Stimulated activated effector memory CD8-positive, alpha-beta T cell treated with anti-CD3 and anti-CD28 coated beads, Interleukin-12 subunit alpha, Interleukin-12 subunit beta, amount 100 ng/mL, for 72 hours (primary cell): ENCODE data around the gene XAB2.
"Not testable (repeated sequence)": the region's sequence is repeated elsewhere in the genome, so short reads cannot be mapped to it uniquely, and the experiment has no call there.

Experiments used
- ATAC-seq: fragments of 150-1000 bp; cut with Tn5 transposase; 2 replicates; pipeline ENCODE4 v1.10.0; 2021
- DNase-seq, 2 donors: peaks; one replicate each; pipeline ENCODE4 v3.0.0; 2021 to 2022; ENCODE audit warnings: low spot score in 2 of 2
- H3K27ac Mint-ChIP-seq: one replicate; pipeline ENCODE4 v1.8.0; 2022; ENCODE audit warnings: mild to moderate bottlenecking, mixed read lengths
- H3K36me3 Mint-ChIP-seq: one replicate; pipeline ENCODE4 v1.8.0; 2022; ENCODE audit warnings: mild to moderate bottlenecking, mixed read lengths
- H3K4me1 Mint-ChIP-seq: one replicate; pipeline ENCODE4 v1.8.0; 2022; ENCODE audit warnings: mixed read lengths
- H3K4me3 Mint-ChIP-seq: one replicate; pipeline ENCODE4 v1.8.0; 2022; ENCODE audit warnings: mild to moderate bottlenecking, mixed read lengths
- H3K9me3 Mint-ChIP-seq: one replicate; pipeline ENCODE4 v1.8.0; 2022; ENCODE audit warnings: mixed read lengths

The XAB2 gene

GRCh38 chr19:7598180-7598579 is 31.2 kb downstream of the XAB2 start:
- no peak for ATAC-seq
- H3K36me3 Mint-ChIP-seq: peaks cover 21% of the 10 kb centered on the region
- H3K4me3 Mint-ChIP-seq: no peak overlapping the region
- H3K27ac Mint-ChIP-seq: no peak overlapping the region
- H3K4me1 Mint-ChIP-seq: peaks cover 18% of the 10 kb centered on the region
- no peak for DNase-seq
- peaks cover 3% of the 10 kb centered on the region for H3K9me3 Mint-ChIP-seq

GRCh38 chr19:7597689-7598088 is 31.7 kb downstream of the XAB2 start:
- H3K4me3 Mint-ChIP-seq: no peak overlapping the region
- ATAC-seq: no peak

GRCh38 chr19:7596211-7596937 is 33.0 kb downstream of the XAB2 start:
- no peak for DNase-seq
- Mint-ChIP-seq H3K4me1 (peaks cover 18% of the 10 kb centered on the region), H3K27ac (no peak overlapping the region), H3K9me3 (peaks cover 3% of the 10 kb centered on the region), H3K4me3 (peak overlapping the region; percentile 67), H3K36me3 (peaks cover 21% of the 10 kb centered on the region)
- ATAC-seq: no peak

More at GRCh38 chr19:7597689-7598088, 31.7 kb downstream of the XAB2 start:
- DNase-seq: no peak
- no peak overlapping the region for H3K27ac Mint-ChIP-seq
- H3K4me1 Mint-ChIP-seq: peaks cover 18% of the 10 kb centered on the region
- peaks cover 3% of the 10 kb centered on the region for H3K9me3 Mint-ChIP-seq
- peaks cover 21% of the 10 kb centered on the region for H3K36me3 Mint-ChIP-seq

- no peaks in the 10 kb centered on the region for H3K9me3 Mint-ChIP-seq
- peak within 1 kb of the TSS; percentile 67 for H3K4me3 Mint-ChIP-seq
- ATAC-seq: peak; percentile 83
- peaks cover 14% of the 10 kb centered on the region for H3K4me1 Mint-ChIP-seq
- H3K36me3 Mint-ChIP-seq: peaks cover 13% of the 10 kb centered on the region
- H3K27ac Mint-ChIP-seq: no peak within 1 kb of the TSS
- DNase-seq: peak in 1 of 2 donors; percentile 25
Measured at GRCh38 chr19:7595466-7596133, 33.7 kb downstream of the XAB2 start, which contains the start of gene CAMSAP3. CAMSAP3 (plus strand) TSS chr19:7595863; CDS start chr19:7596003, 140 bp downstream.

- Mint-ChIP-seq H3K4me3 (no peak overlapping the region), H3K4me1 (peaks cover 4% of the 10 kb centered on the region), H3K9me3 (no peaks in the 10 kb centered on the region), H3K36me3 (no peaks in the 10 kb centered on the region), H3K27ac (no peak overlapping the region)
- DNase-seq: no peak
- ATAC-seq: peak; percentile 11
Measured at GRCh38 chr19:7590256-7590655, 39.1 kb downstream of the XAB2 start.

GRCh38 chr19:7589822-7590221 is 39.5 kb downstream of the XAB2 start:
- DNase-seq (no peak), ATAC-seq (no peak)
- H3K27ac Mint-ChIP-seq: no peak overlapping the region
- no peaks in the 10 kb centered on the region for H3K4me1 Mint-ChIP-seq
- H3K9me3 Mint-ChIP-seq: no peaks in the 10 kb centered on the region
- H3K36me3 Mint-ChIP-seq: no peaks in the 10 kb centered on the region
- no peak overlapping the region for H3K4me3 Mint-ChIP-seq

- Mint-ChIP-seq H3K27ac (peak overlapping the region; percentile 14), H3K4me3 (no peak overlapping the region), H3K4me1 (peaks cover 6% of the 10 kb centered on the region), H3K36me3 (no peaks in the 10 kb centered on the region), H3K9me3 (no peaks in the 10 kb centered on the region)
- ATAC-seq (no peak), DNase-seq (no peak)
Measured at GRCh38 chr19:7582446-7582845, 46.9 kb downstream of the XAB2 start.

GRCh38 chr19:7579182-7579581 is 50.2 kb downstream of the XAB2 start:
- Mint-ChIP-seq H3K4me1 (peaks cover 6% of the 10 kb centered on the region), H3K9me3 (no peaks in the 10 kb centered on the region)

GRCh38 chr19:7578127-7578526 is 51.2 kb downstream of the XAB2 start:
- no peak overlapping the region for H3K4me3 Mint-ChIP-seq
- H3K36me3 Mint-ChIP-seq: no peaks in the 10 kb centered on the region

More at GRCh38 chr19:7579182-7579581, 50.2 kb downstream of the XAB2 start:
- H3K27ac Mint-ChIP-seq: no peak overlapping the region
- DNase-seq (no peak), ATAC-seq (no peak)
- H3K36me3 Mint-ChIP-seq: no peaks in the 10 kb centered on the region
- H3K4me3 Mint-ChIP-seq: no peak overlapping the region

GRCh38 chr19:7577422-7577821 is 51.9 kb downstream of the XAB2 start:
- not testable (repeated sequence) for H3K4me1 Mint-ChIP-seq, H3K27ac Mint-ChIP-seq, DNase-seq, H3K9me3 Mint-ChIP-seq, ATAC-seq, H3K4me3 Mint-ChIP-seq, H3K36me3 Mint-ChIP-seq

More at GRCh38 chr19:7578127-7578526, 51.2 kb downstream of the XAB2 start:
- no peak overlapping the region for H3K27ac Mint-ChIP-seq
- no peaks in the 10 kb centered on the region for H3K9me3 Mint-ChIP-seq
- DNase-seq: no peak
- no peak for ATAC-seq
- peaks cover 6% of the 10 kb centered on the region for H3K4me1 Mint-ChIP-seq

GRCh38 chr19:7575434-7576040 is 53.8 kb downstream of the XAB2 start:
- no peak overlapping the region for H3K4me3 Mint-ChIP-seq
- no peaks in the 10 kb centered on the region for H3K9me3 Mint-ChIP-seq
- no peaks in the 10 kb centered on the region for H3K4me1 Mint-ChIP-seq
- ATAC-seq (no peak), DNase-seq (no peak)
- no peaks in the 10 kb centered on the region for H3K36me3 Mint-ChIP-seq
- no peak overlapping the region for H3K27ac Mint-ChIP-seq

GRCh38 chr19:7570761-7571160 is 58.6 kb downstream of the XAB2 start:
- no peak for ATAC-seq
- Mint-ChIP-seq H3K27ac (no peak overlapping the region), H3K36me3 (no peaks in the 10 kb centered on the region), H3K4me3 (no peak overlapping the region), H3K4me1 (no peaks in the 10 kb centered on the region), H3K9me3 (no peaks in the 10 kb centered on the region)
- no peak for DNase-seq
